HG02798 (cell line): Measurements from ENCODE around the gene DAAM1.

Experiments used
- ATAC-seq: cut with Tn5 transposase; IDR thresholded peaks from one replicate; pipeline ENCODE4 v1.9.1; 2021; ENCODE audit warnings: mild to moderate bottlenecking; ENCODE audit not compliant: unreplicated experiment, poor library complexity

DAAM1 gene

DNA sequence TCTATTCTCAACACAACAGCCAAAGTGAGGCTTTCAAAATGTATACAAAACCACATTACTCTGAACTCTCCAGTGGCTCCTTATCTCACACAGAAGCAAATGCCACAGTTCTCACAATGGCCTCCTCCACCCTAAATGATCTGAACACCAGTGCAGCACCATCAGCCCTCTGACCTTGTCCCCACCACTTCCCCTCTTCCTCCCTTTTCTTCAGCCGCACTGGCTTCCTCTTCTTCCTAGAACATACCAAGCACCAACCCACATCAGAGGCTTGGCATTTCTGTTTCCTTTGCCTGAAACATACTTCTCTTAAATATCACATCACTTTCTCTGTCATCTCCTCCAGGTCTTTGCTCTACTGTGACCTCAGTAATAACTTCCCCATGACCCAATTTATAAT, 210.4 kb downstream of the DAAM1 start:
- no peak for ATAC-seq

DNA sequence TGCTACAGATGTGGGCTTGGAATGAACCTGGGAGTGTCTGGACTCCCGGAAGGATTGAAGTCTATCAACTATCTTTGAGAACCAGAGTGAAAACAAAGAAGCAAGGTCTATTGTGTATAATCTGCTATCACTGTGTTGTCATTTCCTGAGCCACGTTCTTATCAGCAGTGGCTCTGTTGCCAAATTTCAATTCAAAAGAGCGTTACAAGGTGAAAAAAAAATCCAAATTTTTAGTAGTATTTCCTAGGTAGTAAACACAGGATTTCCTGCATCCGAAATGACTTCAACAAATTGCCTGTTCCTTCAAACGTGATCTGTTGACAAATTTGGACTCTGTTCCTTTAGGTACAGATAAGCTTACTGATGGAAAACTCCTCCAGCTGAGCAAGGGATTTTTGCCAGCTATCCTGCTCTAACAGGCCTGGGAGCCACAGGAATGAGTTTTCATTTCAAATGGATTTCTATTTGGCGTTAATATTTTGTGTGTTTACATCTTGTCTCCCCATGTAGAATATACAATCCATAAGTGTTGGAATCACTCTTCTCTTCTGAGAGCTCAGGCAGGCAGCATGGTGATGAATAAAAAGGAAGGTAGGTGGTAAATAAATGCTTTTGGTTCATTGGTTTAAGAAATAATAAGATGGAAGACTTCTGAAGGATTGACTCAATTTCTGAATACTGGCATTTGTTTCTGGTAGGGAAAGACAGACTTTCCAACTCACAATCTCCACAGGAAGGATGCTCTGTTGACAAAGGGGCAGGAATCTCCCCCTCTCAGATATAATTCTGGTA, 218.2 kb downstream of the DAAM1 start:
- no peak for ATAC-seq

DNA sequence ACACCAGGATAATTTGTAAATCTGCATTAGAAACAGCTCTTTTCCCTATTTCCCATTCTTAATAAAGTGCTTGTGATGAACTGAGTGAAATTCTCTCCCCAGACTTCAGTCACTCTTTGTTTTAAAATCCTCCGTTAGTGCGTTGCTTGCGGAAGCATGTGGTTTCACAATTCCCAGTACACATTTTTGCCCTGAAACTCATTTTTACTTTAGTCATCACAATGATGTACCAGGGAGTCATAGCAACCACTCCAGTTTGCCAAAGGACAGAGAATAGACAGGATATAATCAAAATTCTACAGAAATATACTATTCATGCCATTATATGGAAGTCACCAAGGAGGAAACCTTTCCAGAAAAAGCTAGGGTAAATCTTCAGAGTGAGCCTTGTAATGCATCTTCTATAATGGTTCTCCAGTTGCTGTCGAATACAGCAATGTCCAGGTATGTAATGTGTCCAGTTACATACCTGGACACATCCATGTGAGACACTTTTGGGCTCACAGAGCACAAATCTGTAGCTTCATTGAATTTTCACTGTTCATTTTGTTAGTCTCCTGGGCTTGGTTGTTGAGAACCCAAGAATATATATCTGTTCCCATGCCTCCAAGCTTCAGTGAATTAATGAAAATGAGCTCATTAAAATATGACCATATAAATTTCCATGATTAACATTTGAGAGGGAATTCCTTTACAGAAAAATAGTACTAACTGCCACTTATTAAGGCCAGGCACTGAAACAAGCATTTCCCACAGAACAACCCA, 219.0 kb downstream of the DAAM1 start:
- ATAC-seq, result no peak

DNA sequence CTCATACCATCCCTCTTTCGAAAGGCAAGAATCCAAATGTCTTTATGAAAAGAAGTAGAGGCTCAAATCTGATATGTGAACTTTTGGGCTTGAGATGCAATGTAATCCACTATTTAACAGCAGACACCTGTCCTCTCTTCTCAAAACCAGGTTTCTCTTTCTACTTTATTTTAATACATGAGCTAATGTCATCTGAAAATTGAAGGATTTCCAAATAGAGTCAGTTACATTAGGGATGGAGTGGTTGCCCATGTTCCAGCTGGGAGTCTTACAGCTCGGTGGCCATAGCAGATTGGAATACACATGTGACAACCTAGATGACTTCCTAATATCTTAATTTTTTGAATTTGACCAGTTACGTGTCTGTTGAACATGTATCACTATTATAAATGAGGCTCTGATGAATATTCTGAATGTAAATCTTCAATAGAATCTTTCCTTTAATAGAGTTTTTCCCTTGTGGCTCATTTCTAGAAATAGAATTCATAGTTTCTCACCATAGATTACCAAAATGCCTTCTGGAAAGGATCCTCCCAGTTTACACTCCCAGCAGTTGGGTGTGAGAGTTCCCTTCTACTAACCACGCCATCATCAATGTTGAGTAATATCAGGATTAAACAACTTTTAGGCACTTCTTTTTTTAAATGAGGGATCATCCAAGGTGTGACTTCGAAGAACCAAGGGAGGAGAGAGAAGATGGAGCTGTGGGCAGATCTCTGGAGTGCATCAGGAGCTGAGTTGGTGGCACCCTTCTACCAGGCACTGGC, 227.6 kb downstream of the DAAM1 start:
- ATAC-seq, result no peak

DNA sequence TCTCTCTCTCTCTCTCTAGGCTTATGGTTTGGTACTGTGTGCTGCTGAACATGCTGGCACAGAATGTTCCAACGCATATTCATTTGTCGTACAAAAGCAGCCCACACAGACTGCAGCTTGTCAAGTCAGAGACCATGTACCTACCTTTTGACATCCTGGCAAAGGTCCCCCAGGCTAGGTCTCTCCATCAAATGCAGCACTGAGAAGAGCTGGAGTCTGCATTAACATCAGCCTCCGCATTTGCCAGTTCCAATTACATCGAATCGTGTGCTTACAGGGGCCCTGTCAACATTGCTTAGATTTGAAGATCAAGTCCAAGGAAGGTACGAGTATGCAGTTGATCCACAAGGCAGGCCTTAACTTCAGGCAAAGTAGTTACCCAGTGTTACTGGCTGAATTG, 228.8 kb downstream of the DAAM1 start:
- ATAC-seq, result no peak

DNA sequence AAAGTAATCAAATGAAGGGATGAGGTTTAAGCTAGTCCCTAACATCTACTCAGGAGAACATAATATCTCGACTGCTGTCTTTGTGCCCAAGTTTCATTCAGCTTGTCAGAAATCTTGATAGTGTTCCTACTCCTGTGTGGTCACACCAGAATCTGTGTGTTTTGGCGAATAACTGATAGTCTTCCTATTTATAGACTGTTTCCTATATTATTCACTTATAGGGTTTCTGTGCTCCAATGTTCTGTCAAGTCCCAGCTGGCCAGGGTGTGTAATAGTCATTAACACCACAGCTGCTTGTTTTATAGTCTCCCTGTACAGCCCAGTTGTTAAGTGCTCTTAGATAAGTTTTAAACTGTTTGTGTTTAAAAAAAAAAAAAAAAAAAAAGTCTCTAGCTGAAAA, 230.8 kb downstream of the DAAM1 start:
- no peak for ATAC-seq
